ENCODE data around the gene ACAD11. TPM values are rescaled to one million over a fixed set of nuclear protein-coding genes. Genes with fewer than 3 reads are reported as not detected.
"Not testable (repeated sequence)": the region's sequence is repeated elsewhere in the genome, so short reads cannot be mapped to it uniquely, and the experiment has no call there.

ACAD11 gene
- total RNA-seq, 1 experiment from 2014 or later: 12.6 TPM

DNA sequence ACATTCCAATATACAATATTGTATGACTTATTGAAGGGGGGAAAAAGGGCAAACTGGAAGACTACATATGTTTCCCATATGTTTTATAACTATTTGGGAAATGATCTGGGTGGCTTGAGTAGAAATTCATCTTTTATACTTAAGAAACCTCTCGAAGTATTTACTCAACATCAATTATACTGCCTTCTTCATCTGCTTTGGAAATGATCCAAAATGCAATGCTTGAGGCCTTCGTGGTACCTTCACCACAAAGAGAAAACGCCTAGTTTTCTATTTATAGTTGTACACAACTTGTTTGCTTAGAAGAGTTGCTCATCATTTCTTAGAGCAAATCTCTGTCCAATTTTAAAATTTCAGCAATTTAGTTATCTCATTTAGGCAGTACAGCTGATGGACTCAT, 43.7 kb downstream of the ACAD11 start:
- Histone ChIP-seq H3K4me1 (ENCODE audit: control insufficient read depth in 1 of 2, insufficient read depth in 2 of 2, low read length in 2 of 2) (no peaks in the 10 kb centered on the region), H3K4me2 (ENCODE audit: low read length) (no peak overlapping the region), H3K36me3 (ENCODE audit: control insufficient read depth in 1 of 2, insufficient read depth in 2 of 2, low read length in 2 of 2) (0 out of 4 replicates have a peak, but pooled peaks cover 0 to 3% of the 10 kb centered on the region in 2 experiments), H3K4me3 (replicated peaks in 1 of 2; ENCODE audit: low read depth in 1 of 2, low read length in 2 of 2) (no peak overlapping the region), H3K9me3 (ENCODE audit: control insufficient read depth in 1 of 2, insufficient read depth in 1 of 2, low read depth in 1 of 2, low read length in 2 of 2) (no peaks in the 10 kb centered on the region), H3K27ac (ENCODE audit: low read depth, low read length) (no peak overlapping the region), H3K27me3 (ENCODE audit: insufficient read depth, low read length) (no peaks in the 10 kb centered on the region), H4K20me1 (ENCODE audit: insufficient read depth) (no peaks in the 10 kb centered on the region), H3K9me2 (ENCODE audit: insufficient read depth) (no peaks in the 10 kb centered on the region), H2AFZ (ENCODE audit: low read depth, low read length, poor library complexity, severe bottlenecking) (no peak overlapping the region), H3K9ac (ENCODE audit: low read length) (no peak overlapping the region), H3K79me2 (ENCODE audit: insufficient read depth, low read length) (no peaks in the 10 kb centered on the region)
- POLR2A ChIA-PET: no interaction called here
- ATAC-seq (no peak), DNase-seq (ENCODE audit: low read depth, low spot score) (no peak)
- TF ChIP-seq, protein P1, sequence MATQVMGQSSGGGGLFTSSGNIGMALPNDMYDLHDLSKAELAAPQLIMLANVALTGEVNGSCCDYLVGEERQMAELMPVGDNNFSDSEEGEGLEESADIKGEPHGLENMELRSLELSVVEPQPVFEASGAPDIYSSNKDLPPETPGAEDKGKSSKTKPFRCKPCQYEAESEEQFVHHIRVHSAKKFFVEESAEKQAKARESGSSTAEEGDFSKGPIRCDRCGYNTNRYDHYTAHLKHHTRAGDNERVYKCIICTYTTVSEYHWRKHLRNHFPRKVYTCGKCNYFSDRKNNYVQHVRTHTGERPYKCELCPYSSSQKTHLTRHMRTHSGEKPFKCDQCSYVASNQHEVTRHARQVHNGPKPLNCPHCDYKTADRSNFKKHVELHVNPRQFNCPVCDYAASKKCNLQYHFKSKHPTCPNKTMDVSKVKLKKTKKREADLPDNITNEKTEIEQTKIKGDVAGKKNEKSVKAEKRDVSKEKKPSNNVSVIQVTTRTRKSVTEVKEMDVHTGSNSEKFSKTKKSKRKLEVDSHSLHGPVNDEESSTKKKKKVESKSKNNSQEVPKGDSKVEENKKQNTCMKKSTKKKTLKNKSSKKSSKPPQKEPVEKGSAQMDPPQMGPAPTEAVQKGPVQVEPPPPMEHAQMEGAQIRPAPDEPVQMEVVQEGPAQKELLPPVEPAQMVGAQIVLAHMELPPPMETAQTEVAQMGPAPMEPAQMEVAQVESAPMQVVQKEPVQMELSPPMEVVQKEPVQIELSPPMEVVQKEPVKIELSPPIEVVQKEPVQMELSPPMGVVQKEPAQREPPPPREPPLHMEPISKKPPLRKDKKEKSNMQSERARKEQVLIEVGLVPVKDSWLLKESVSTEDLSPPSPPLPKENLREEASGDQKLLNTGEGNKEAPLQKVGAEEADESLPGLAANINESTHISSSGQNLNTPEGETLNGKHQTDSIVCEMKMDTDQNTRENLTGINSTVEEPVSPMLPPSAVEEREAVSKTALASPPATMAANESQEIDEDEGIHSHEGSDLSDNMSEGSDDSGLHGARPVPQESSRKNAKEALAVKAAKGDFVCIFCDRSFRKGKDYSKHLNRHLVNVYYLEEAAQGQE (IDR thresholded peaks at IDR 0.05; ENCODE audit: low read depth): no peak
- TF ChIP-seq EGR1 (IDR thresholded peaks at IDR 0.05; ENCODE audit: low read depth) (no peak), CBX3 (IDR thresholded peaks at IDR 0.05; ENCODE audit: low read depth) (no peak), RAD21 (IDR thresholded peaks at IDR 0.05; ENCODE audit: low read depth) (no peak), EZH2 (IDR thresholded peaks at IDR 0.05) (no peak), SIN3A (IDR thresholded peaks at IDR 0.05; ENCODE audit: low read depth) (no peak), ZNF274 (IDR thresholded peaks at IDR 0.05; ENCODE audit: low read depth, low read length) (no peak), YY1 (IDR thresholded peaks at IDR 0.05; ENCODE audit: extremely low read depth, insufficient replicate concordance, low read depth, low read length) (no peak), TCF7L2 (IDR thresholded peaks at IDR 0.05; ENCODE audit: borderline replicate concordance, extremely low read depth, insufficient read depth, insufficient read length) (no peak), POLR2AphosphoS5 (IDR thresholded peaks at IDR 0.05; ENCODE audit: low read depth, low read length) (no peak), SRF (IDR thresholded peaks at IDR 0.05; ENCODE audit: low read depth) (no peak), JUND (IDR thresholded peaks at IDR 0.05) (no peak)
- TF ChIP-seq, protein P2, sequence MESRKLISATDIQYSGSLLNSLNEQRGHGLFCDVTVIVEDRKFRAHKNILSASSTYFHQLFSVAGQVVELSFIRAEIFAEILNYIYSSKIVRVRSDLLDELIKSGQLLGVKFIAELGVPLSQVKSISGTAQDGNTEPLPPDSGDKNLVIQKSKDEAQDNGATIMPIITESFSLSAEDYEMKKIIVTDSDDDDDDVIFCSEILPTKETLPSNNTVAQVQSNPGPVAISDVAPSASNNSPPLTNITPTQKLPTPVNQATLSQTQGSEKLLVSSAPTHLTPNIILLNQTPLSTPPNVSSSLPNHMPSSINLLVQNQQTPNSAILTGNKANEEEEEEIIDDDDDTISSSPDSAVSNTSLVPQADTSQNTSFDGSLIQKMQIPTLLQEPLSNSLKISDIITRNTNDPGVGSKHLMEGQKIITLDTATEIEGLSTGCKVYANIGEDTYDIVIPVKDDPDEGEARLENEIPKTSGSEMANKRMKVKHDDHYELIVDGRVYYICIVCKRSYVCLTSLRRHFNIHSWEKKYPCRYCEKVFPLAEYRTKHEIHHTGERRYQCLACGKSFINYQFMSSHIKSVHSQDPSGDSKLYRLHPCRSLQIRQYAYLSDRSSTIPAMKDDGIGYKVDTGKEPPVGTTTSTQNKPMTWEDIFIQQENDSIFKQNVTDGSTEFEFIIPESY (IDR thresholded peaks at IDR 0.05; ENCODE audit: extremely low read depth, insufficient replicate concordance, low read length): no peak
- RAD21 ChIA-PET (ENCODE audit: low non-redundant PET in 1 of 2, low total read pairs in 2 of 2, uncharacterized antibody in 2 of 2, unreplicated experiment in 2 of 2): no interaction called here
- CTCF ChIA-PET: no interaction called here
- intact Hi-C loops (cut with micrococcal nuclease): no loop called here
- BruUV-seq (replicated peaks): no TSS peak

DNA sequence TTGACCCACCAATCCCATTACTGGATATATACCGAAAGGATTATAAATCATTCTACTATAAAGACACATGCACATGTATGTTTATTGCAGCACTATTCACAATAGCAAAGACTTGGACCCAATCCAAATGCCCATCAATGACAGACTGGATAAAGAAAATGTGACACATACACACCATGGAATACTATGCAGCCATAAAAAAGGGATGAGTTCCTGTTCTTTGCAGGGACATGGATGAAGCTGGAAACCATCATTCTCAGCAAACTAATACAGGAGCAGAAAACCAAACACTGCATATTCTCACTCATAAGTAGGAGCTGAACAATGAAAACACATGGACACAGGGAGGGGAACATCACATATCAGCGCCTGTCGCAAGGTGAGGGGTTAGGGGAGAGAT, 44.3 kb downstream of the ACAD11 start:
- BruUV-seq (replicated peaks); H4K20me1 ChIP-seq (ENCODE audit: insufficient read depth); H3K79me2 ChIP-seq (ENCODE audit: insufficient read depth, low read length); H3K4me3 ChIP-seq (replicated peaks in 1 of 2; ENCODE audit: low read depth in 1 of 2, low read length in 2 of 2); H3K9me3 ChIP-seq (ENCODE audit: control insufficient read depth in 1 of 2, insufficient read depth in 1 of 2, low read depth in 1 of 2, low read length in 2 of 2); RAD21 ChIA-PET (ENCODE audit: low non-redundant PET in 1 of 2, low total read pairs in 2 of 2, uncharacterized antibody in 2 of 2, unreplicated experiment in 2 of 2); H3K4me1 ChIP-seq (ENCODE audit: control insufficient read depth in 1 of 2, insufficient read depth in 2 of 2, low read length in 2 of 2); POLR2A ChIA-PET; intact Hi-C loops (cut with micrococcal nuclease); H3K9me2 ChIP-seq (ENCODE audit: insufficient read depth); H3K4me2 ChIP-seq (ENCODE audit: low read length); CTCF ChIA-PET; H3K36me3 ChIP-seq (ENCODE audit: control insufficient read depth in 1 of 2, insufficient read depth in 2 of 2, low read length in 2 of 2); H3K27me3 ChIP-seq (ENCODE audit: insufficient read depth, low read length); ATAC-seq; DNase-seq (ENCODE audit: low read depth, low spot score); H3K27ac ChIP-seq (ENCODE audit: low read depth, low read length); H3K9ac ChIP-seq (ENCODE audit: low read length); H2AFZ ChIP-seq (ENCODE audit: low read depth, low read length, poor library complexity, severe bottlenecking): not testable (repeated sequence)

Data from HCT116 (cell line).